WTC11 (cell line): ENCODE results near the gene ZNF853. TPM values are rescaled to one million over a fixed set of nuclear protein-coding genes. Genes with fewer than 3 reads are reported as not detected.

Source experiments
- ATAC-seq: fragments of 200-7000 bp; cut with Tn5 transposase; 2 replicates; pipeline ENCODE4 v1.10.0; 2021; ENCODE audit warnings: mild to moderate bottlenecking, moderate library complexity
- CTCF ChIA-PET: fragments of 300-600 bp; sonication (Branson Sonifier 250); formaldehyde crosslinking; loops from one replicate; lab custom pipeline; 2021; ENCODE audit warnings: antibody characterized with exemption; lab: Charles Lee
- POLR2A ChIA-PET: fragments of 350-600 bp; sonication (Branson Sonifier 250); formaldehyde crosslinking; loops from one replicate; lab custom pipeline; 2021; ENCODE audit warnings: antibody characterized with exemption; lab: Charles Lee
- DNase-seq: peaks from one replicate; pipeline ENCODE4 v3.0.0; 2021; ENCODE audit warnings: low spot score
- H3K27ac Mint-ChIP-seq: 2 replicates; pipeline ENCODE4 v1.8.0; 2021; ENCODE audit warnings: mixed read lengths
- H3K27me3 Mint-ChIP-seq: 2 replicates; pipeline ENCODE4 v1.8.0; 2021; ENCODE audit warnings: low read depth, mild to moderate bottlenecking, moderate library complexity, mixed read lengths
- H3K36me3 Mint-ChIP-seq: 2 replicates; pipeline ENCODE4 v1.8.0; 2021; ENCODE audit warnings: mixed read lengths
- H3K4me1 Mint-ChIP-seq: 2 replicates; pipeline ENCODE4 v1.8.0; 2022; ENCODE audit warnings: mixed read lengths
- H3K4me3 Mint-ChIP-seq: 2 replicates; pipeline ENCODE4 v1.8.0; 2021; ENCODE audit warnings: mild to moderate bottlenecking, moderate library complexity, mixed read lengths
- H3K9me3 Mint-ChIP-seq: 2 replicates; pipeline ENCODE4 v1.8.0; 2021; ENCODE audit warnings: mixed read lengths
- ATF1 ChIP-seq: sonication (generic); formaldehyde crosslinking; IDR thresholded peaks from 2 replicates; pipeline ENCODE4 v1.8.1; 2023; ENCODE audit warnings: mild to moderate bottlenecking, moderate library complexity, missing genetic modification reagents
- EMX1 ChIP-seq: fragments of 250-450 bp; sonication (Bioruptor Pico); IDR thresholded peaks from 2 replicates; pipeline ENCODE4 v1.8.0; 2021; ENCODE audit warnings: mild to moderate bottlenecking
- ESRRA ChIP-seq: sonication (generic); formaldehyde crosslinking; IDR thresholded peaks from 2 replicates; pipeline ENCODE4 v1.8.1; 2022; ENCODE audit warnings: mild to moderate bottlenecking, missing genetic modification reagents, borderline replicate concordance
- FOXJ3 ChIP-seq: sonication (generic); formaldehyde crosslinking; IDR thresholded peaks from 2 replicates; pipeline ENCODE4 v1.9.0; 2021; ENCODE audit warnings: missing genetic modification reagents, mild to moderate bottlenecking, borderline replicate concordance
- GRHL2 ChIP-seq: fragments of 250-450 bp; sonication (Bioruptor Pico); IDR thresholded peaks from 2 replicates; pipeline ENCODE4 v1.8.0; 2022; ENCODE audit warnings: mild to moderate bottlenecking, moderate library complexity; ENCODE audit not compliant: insufficient replicate concordance, severe bottlenecking
- GTF2I ChIP-seq: fragments of 250-450 bp; sonication (Bioruptor Pico); conservative IDR thresholded peaks from 2 replicates; pipeline ENCODE4 v1.4.0; 2021; ENCODE audit warnings: mild to moderate bottlenecking
- KAT7 ChIP-seq: sonication (generic); formaldehyde crosslinking; IDR thresholded peaks from 2 replicates; pipeline ENCODE4 v1.8.1; 2023; ENCODE audit warnings: missing genetic modification reagents, mild to moderate bottlenecking, borderline replicate concordance
- NFE2L1 ChIP-seq: sonication (generic); formaldehyde crosslinking; IDR thresholded peaks from 2 replicates; pipeline ENCODE4 v1.8.1; 2023; ENCODE audit warnings: missing genetic modification reagents
- NR1H2 ChIP-seq: sonication (generic); formaldehyde crosslinking; IDR thresholded peaks from 2 replicates; pipeline ENCODE4 v1.9.0; 2021; ENCODE audit warnings: mild to moderate bottlenecking, moderate library complexity, missing genetic modification reagents
- NR3C1 ChIP-seq: sonication (generic); formaldehyde crosslinking; conservative IDR thresholded peaks from 2 replicates; pipeline ENCODE4 v1.8.1; 2023; ENCODE audit warnings: low read depth, mild to moderate bottlenecking, missing genetic modification reagents
- TEAD1 ChIP-seq: sonication (generic); formaldehyde crosslinking; IDR thresholded peaks from 2 replicates; pipeline ENCODE4 v1.8.0; 2022; ENCODE audit warnings: mild to moderate bottlenecking, missing genetic modification reagents
- ZMAT4 ChIP-seq: fragments of 250-450 bp; sonication (Bioruptor Pico); IDR thresholded peaks from 2 replicates; pipeline ENCODE4 v1.9.0; 2021; ENCODE audit warnings: mild to moderate bottlenecking
- ZNF232 ChIP-seq: sonication (generic); formaldehyde crosslinking; IDR thresholded peaks from 2 replicates; pipeline ENCODE4 v1.8.0; 2022; ENCODE audit warnings: mild to moderate bottlenecking, missing genetic modification reagents
- ZNF281 ChIP-seq: sonication (generic); formaldehyde crosslinking; IDR thresholded peaks from 2 replicates; pipeline ENCODE4 v1.8.0; 2023; ENCODE audit warnings: mild to moderate bottlenecking, missing genetic modification reagents
- ZNF425 ChIP-seq: fragments of 250-450 bp; sonication (Bioruptor Pico); conservative IDR thresholded peaks from 2 replicates; pipeline ENCODE4 v1.9.0; 2021; ENCODE audit warnings: mild to moderate bottlenecking
- ZSCAN18 ChIP-seq: fragments of 250-450 bp; sonication (Bioruptor Pico); IDR thresholded peaks from 2 replicates; pipeline ENCODE4 v2.1.2; 2022; ENCODE audit warnings: mild to moderate bottlenecking, moderate library complexity
- total RNA-seq: library from RNA; stranded (reverse); gene quantifications from 3 replicates; pipeline ENCODE4 v1.2.3, GENCODE V29; 2021
- TF ChIP-seq, protein P1 (sequence below): sonication (generic); formaldehyde crosslinking; IDR thresholded peaks from 2 replicates; pipeline ENCODE4 v1.8.1; 2023; ENCODE audit warnings: mild to moderate bottlenecking, moderate library complexity, missing genetic modification reagents
- TF ChIP-seq, protein P2 (sequence below): fragments of 200-600 bp; IDR thresholded peaks from 2 replicates; pipeline ENCODE4 v1.8.0; 2022; ENCODE audit warnings: antibody characterized with exemption

The ZNF853 gene
- total RNA-seq, 1 experiment from 2014 or later = 7.7 TPM

DNA sequence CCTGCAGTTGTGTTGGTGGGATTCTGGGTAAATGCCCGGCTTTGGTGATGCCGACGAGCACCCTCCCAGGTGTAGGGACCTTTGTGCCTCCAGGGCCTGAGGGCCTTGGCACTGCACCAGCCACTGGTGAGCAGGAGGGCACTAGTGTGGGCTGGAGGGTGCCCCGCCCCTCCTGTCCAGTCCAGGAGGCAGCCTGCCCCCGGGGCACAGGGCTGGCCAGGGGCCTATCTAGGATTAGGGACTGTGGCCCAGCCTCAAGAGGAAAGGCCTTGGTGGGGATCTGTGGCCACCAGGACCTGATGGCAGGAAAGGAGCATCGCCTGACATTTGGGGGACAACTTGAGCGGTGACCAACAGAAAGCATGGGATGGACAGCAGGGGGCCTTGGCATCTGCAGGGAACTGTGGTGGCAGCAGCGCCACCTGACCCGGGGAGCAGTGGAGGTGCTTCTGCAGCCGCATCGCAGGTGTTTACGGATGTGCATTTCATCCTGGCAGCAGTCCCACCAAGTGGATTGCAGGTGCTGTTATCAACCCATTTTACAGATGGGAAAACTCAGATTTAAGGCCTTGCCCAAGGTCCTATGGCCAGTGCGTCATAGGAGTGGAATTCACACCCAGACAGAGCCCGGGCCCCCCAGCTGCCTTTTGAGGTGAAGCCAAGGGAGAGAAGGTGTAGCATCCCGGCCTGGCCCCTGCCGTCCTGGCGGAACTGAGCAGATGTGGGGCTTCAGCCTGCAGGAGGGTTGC is 32.8 kb downstream of the ZNF853 start:
- H3K4me3 Mint-ChIP-seq = no peak overlapping the region
- no peak for ATAC-seq
- no peak overlapping the region for H3K27ac Mint-ChIP-seq
- ChIA-PET POLR2A (no interaction called here), CTCF (no interaction called here)
- no peaks in the 10 kb centered on the region for H3K4me1 Mint-ChIP-seq
- TF ChIP-seq ZMAT4 (CRISPR knock-in tag) = no peak
- no peak for TF ChIP-seq NR3C1 (CRISPR knock-in tag)
- TF ChIP-seq ESRRA (CRISPR knock-in tag) = no peak
- no peak for TF ChIP-seq EMX1
- TF ChIP-seq, protein P1, sequence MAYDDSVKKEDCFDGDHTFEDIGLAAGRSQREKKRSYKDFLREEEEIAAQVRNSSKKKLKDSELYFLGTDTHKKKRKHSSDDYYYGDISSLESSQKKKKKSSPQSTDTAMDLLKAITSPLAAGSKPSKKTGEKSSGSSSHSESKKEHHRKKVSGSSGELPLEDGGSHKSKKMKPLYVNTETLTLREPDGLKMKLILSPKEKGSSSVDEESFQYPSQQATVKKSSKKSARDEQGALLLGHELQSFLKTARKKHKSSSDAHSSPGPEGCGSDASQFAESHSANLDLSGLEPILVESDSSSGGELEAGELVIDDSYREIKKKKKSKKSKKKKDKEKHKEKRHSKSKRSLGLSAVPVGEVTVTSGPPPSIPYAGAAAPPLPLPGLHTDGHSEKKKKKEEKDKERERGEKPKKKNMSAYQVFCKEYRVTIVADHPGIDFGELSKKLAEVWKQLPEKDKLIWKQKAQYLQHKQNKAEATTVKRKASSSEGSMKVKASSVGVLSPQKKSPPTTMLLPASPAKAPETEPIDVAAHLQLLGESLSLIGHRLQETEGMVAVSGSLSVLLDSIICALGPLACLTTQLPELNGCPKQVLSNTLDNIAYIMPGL (CRISPR knock-in tag) = no peak
- TF ChIP-seq ZNF425 (CRISPR knock-in tag) = no peak
- TF ChIP-seq KAT7 = no peak
- TF ChIP-seq GRHL2 (CRISPR knock-in tag) = no peak
- TF ChIP-seq GTF2I (CRISPR knock-in tag) = no peak
- H3K27me3 Mint-ChIP-seq = no peaks in the 10 kb centered on the region
- no peaks in the 10 kb centered on the region for H3K9me3 Mint-ChIP-seq
- peaks cover 5% of the 10 kb centered on the region; the same call in 1 of the 2 replicates for H3K36me3 Mint-ChIP-seq
- no peak for DNase-seq

DNA sequence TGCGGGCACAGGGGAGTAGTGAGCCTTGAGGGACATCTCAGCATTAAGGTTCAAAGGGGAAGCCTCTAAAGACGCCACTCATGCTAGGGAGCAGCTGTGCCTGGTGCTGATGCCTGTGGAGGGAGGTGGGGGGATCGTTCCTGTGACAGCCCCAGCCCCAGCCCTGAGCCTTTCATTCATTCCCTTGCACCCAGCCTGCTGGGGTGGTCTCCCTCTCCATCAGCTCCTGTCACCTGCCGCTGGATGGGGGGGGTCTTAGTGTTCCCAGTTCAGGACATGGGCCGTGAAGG is 33.4 kb downstream of the ZNF853 start:
- DNase-seq (no peak), ATAC-seq (no peak)
- no peak for TF ChIP-seq ZNF232 (CRISPR knock-in tag)
- no peak for TF ChIP-seq ZSCAN18 (CRISPR knock-in tag)
- no peak for TF ChIP-seq NFE2L1 (CRISPR knock-in tag)
- no peak for TF ChIP-seq TEAD1 (CRISPR knock-in tag)
- TF ChIP-seq ATF1 = no peak
- TF ChIP-seq NR1H2 (CRISPR knock-in tag) = no peak
- Mint-ChIP-seq H3K36me3 (peaks cover 5% of the 10 kb centered on the region; the same call in 1 of the 2 replicates), H3K27ac (no peak overlapping the region), H3K4me3 (no peak overlapping the region), H3K27me3 (no peaks in the 10 kb centered on the region), H3K4me1 (no peaks in the 10 kb centered on the region), H3K9me3 (no peaks in the 10 kb centered on the region)
- POLR2A ChIA-PET = no interaction called here
- CTCF ChIA-PET = no interaction called here

DNA sequence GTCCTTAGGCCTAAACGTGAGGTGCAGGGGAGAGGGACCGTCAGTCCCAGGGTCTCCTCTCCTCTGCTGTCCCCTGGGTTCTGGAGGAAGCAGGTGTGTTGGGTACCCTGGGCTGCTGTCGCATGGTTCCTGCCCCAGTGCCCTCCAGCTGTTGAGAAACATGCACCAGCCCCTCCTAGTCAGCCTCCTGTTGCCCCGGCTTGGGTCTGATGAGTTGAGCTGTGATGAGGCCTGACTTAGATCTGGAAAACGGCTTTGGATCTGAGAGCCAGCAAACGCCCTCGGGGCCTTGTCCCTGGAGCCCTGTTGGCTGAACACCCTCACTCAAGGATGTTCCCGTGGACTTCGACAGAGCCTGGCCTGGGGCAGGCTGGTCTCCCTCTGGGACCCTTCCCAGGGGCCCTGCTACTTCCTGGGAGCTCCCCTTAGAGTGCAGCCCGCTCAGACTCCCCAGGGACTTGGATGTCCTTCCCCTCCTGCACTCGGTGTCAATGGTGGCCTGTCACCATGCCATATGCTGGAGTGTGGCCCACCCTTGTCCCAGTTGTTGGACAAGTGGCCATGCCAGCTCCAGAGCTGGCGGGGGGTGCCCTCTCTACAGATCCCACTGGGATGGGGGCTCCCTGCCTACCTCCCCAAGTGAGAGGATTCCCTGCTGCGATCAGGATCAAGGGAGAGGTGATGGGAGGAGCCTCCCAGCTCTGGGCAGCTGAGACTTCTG is 34.0 kb downstream of the ZNF853 start:
- Mint-ChIP-seq H3K9me3 (no peaks in the 10 kb centered on the region), H3K4me1 (no peaks in the 10 kb centered on the region), H3K27me3 (no peaks in the 10 kb centered on the region), H3K36me3 (peaks cover 5% of the 10 kb centered on the region; the same call in 1 of the 2 replicates), H3K27ac (no peak overlapping the region), H3K4me3 (no peak overlapping the region)
- ChIA-PET POLR2A (no interaction called here), CTCF (interaction anchor here (1.3 kb wide), 1 partner anchor 59 kb away, joined by 3 read pairs; the partner anchor contains the start of gene INTS15)
- no peak for DNase-seq
- ATAC-seq = no peak
- TF ChIP-seq ZNF281 (CRISPR knock-in tag) = no peak
- TF ChIP-seq ZNF425 (CRISPR knock-in tag) = no peak
- TF ChIP-seq, protein P2, sequence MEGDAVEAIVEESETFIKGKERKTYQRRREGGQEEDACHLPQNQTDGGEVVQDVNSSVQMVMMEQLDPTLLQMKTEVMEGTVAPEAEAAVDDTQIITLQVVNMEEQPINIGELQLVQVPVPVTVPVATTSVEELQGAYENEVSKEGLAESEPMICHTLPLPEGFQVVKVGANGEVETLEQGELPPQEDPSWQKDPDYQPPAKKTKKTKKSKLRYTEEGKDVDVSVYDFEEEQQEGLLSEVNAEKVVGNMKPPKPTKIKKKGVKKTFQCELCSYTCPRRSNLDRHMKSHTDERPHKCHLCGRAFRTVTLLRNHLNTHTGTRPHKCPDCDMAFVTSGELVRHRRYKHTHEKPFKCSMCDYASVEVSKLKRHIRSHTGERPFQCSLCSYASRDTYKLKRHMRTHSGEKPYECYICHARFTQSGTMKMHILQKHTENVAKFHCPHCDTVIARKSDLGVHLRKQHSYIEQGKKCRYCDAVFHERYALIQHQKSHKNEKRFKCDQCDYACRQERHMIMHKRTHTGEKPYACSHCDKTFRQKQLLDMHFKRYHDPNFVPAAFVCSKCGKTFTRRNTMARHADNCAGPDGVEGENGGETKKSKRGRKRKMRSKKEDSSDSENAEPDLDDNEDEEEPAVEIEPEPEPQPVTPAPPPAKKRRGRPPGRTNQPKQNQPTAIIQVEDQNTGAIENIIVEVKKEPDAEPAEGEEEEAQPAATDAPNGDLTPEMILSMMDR = no peak
- TF ChIP-seq FOXJ3 (CRISPR knock-in tag) = no peak
